A673 (cell line): ENCODE data around the gene UNC45B.

Experiments used
- CTCF ChIP-seq: fragments of 300-800, 200-600 bp; sonication (generic); conservative IDR thresholded peaks from 2 replicates; pipeline ENCODE4 v1.5.1; 2017; ENCODE audit warnings: low read depth, mild to moderate bottlenecking, antibody characterized with exemption, low read length, moderate library complexity, mixed read lengths
- EZH2 ChIP-seq: fragments of 200-600 bp; sonication (generic); IDR thresholded peaks from 2 replicates; pipeline ENCODE4 v1.6.1; 2017; ENCODE audit warnings: borderline replicate concordance, low read depth, mild to moderate bottlenecking, mixed read lengths, antibody characterized with exemption, low read length; ENCODE audit not compliant: poor library complexity, severe bottlenecking

- TF ChIP-seq CTCF (no peak), EZH2 (no peak)
These were observed 17.2 kb upstream of the UNC45B start for GRCh38 chr17:35130392-35130791.
